GM18526 (cell line): Measurements from ENCODE around the gene MSANTD3.

Source experiments
- POLR2A ChIP-seq: IDR thresholded peaks from 3 replicates; pipeline ENCODE4 v1.6.1; 2011; ENCODE audit not compliant: insufficient read length; ENCODE audit errors: extremely low read depth

MSANTD3 gene

GRCh38 chr9:100425758-100426157 lies 1.2 kb upstream of the MSANTD3 start:
- no peak for TF ChIP-seq POLR2A

DNA sequence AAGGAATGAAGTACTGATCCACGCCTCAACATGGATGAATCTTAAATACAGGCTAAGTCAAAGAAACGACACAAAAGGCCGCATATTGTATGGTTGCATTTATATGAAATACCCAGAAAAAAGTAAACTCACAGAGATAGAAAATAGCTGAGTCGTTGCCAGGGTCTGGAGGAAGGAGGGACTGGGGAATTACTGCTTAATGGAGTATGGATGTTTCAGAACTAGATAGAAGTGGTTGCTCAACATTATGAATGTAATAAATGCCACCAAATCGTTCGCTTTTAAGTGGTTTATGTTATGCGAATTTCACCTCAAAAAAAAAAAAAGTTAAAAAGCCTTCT lies 784 bp upstream of the MSANTD3 start:
- no peak for TF ChIP-seq POLR2A

DNA sequence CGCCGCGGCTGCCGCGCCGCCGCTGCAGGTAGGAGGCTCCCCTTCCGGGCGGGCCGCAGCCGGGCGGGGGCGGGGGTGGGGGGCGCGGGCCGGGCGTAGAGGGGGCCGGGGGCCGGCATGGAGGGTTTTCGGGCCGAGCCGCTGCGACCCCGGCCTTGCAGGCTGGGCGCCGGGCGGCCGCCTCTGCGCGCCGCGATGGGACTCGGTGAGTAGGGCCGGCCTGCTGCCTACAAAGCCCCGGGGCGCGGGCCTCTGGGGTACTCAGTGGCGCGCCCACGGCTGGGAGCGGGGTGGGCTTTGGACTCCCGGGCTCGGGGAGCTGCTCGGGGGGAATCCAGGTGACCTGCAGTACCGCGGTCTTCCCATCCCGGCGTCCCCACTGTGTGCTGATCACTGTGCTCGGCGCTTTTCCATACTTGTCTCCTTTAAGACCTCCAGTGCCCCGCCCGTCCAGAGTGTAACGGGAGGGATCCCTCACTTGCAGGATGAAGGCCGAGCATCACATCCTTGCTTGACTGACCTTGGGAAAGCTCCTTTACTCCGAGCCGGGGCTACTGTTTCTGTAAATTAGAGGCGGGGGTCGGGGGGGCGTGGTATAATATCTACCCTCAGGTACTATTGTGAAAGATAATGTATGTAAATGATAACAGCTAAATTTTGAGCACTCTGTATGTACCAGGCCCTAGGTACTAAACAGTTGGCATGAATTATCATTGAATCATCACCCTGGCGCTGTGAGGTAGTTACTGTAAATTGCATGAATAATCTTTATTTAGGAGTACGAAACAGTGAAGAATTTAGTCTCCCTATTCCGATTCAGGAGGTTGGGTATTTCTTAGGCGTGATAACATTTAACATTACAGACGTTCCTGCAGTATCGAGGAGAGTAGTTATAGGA lies 672 bp downstream of the MSANTD3 start:
- no peak for TF ChIP-seq POLR2A

DNA sequence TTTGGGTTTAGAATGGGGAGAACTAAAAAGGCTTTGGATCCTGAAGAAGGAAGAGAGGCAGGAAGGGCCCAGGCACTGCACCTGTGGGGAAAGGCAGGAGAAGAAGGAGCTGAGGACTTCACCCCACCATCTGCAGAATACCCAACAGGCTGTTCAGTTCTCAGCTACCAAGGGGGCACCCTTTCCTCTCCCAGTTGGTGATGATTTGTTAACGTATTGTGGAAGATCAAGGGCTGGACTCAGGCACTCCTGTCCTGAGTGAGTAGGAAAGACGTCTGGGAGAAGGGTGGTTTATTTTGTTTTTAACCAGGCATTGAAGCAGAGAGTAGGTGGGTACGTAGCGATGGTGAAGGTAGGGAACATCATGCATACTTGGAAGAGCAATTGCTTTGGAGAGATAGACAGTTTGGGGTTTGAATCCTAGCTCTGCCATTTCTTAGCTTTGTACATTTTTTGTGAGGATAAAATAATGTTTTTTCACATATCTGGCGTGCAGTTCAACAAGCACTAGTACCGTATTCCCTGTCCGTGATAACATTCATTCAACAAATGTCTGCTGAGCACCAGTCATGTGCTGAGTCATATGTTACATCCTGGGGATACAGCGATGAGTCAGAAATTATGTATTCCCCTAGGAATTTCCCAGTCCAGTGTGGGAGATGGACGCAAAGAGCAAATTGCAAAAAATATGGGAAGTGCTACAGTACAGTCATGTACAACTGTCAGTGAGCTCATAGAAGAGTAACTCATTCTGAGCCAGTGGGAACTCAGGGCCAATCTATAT lies 2.1 kb downstream of the MSANTD3 start:
- TF ChIP-seq POLR2A = no peak

GRCh38 chr9:100430286-100430940 lies 3.5 kb downstream of the MSANTD3 start:
- TF ChIP-seq POLR2A = no peak

DNA sequence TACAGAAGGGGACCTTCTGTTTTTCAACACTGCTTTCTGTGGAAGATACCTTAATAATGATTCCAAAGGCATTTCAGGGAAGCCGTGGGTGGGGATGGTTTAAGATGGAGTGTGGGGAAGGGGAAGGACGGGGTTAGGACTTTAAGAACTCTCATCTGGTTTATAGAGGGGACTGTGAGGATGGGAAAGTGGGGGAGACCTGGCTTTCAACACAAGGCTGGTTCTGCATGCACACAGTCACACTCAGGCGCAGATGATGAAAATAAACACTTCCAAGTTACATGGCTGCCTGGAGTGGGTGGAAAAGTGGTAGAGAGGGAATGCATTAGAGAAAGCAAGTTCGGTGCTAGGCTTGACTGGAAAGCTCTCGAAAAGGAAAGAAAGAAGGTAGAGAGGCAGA lies 4.9 kb downstream of the MSANTD3 start:
- no peak for TF ChIP-seq POLR2A

GRCh38 chr9:100432736-100433135 lies 5.8 kb downstream of the MSANTD3 start:
- no peak for TF ChIP-seq POLR2A

DNA sequence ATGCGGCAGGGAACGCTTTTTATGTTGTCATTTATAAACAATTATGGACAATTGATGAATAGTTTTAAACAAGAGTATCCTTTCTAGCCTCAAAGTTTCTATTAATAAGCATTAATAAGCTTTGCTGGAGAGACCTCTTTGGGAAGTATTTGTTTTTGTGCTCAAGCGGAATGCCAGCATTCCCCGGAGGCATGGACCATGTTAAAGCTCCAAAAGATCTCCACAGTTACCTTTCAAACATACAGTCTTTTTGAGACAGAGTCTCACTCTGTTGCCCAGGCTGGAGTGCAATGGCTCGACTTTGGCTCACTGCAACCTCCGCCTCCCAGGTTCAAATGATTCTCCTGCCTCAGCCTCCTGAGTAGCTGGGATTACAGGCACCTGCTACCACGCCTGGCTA lies 9.6 kb downstream of the MSANTD3 start:
- no peak for TF ChIP-seq POLR2A

GRCh38 chr9:100437860-100438805 lies 11.2 kb downstream of the MSANTD3 start:
- no peak for TF ChIP-seq POLR2A

GRCh38 chr9:100440071-100440470 lies 13.1 kb downstream of the MSANTD3 start:
- no peak for TF ChIP-seq POLR2A

GRCh38 chr9:100441911-100442361 lies 15.0 kb downstream of the MSANTD3 start:
- no peak for TF ChIP-seq POLR2A

DNA sequence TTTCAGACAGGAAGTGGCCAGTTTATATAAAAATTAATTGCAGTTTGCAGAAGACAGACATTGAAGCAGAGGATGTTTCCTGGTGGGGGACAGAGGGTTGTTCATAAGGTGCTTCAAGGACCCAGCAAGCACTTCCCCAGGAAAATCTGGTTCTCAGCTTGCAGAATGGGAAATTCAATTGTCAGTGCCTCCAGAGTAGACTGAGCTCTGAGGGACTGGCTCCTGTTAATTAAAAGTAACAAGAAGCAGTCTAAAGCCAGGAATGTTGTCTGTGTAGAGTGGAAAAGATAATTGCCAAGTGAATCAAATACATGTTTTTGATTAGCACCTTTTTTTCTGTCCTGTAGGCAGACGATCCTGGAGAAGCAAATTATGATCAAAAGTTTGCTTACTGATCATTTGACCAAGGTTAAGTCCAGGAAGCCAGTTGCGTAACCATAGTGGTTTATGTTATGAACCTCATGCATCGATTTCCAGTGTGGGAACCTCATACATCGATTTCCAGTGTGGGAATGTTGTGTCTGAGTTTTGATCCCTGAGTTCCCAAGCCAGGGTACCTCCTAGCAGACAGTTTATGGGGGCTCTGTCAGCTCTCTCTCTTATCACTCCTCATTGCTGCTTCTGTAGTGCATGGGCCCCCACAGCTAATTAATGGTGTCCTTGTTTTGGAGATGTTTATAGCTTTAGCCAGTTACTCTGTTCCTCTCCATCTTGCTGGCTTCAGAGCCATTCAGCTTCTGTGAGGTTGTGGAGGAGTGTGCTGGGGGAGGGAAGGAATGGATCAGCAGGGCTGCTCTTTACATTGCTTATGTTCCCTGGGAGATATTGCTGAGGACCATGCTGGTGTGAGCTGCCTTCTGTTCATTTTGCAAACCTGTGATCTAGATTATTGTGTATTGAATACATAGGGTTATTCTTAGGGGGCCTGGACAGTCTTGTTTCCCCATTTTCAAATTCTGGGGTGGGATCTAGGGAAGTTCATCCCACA lies 17.1 kb downstream of the MSANTD3 start:
- TF ChIP-seq POLR2A = no peak

DNA sequence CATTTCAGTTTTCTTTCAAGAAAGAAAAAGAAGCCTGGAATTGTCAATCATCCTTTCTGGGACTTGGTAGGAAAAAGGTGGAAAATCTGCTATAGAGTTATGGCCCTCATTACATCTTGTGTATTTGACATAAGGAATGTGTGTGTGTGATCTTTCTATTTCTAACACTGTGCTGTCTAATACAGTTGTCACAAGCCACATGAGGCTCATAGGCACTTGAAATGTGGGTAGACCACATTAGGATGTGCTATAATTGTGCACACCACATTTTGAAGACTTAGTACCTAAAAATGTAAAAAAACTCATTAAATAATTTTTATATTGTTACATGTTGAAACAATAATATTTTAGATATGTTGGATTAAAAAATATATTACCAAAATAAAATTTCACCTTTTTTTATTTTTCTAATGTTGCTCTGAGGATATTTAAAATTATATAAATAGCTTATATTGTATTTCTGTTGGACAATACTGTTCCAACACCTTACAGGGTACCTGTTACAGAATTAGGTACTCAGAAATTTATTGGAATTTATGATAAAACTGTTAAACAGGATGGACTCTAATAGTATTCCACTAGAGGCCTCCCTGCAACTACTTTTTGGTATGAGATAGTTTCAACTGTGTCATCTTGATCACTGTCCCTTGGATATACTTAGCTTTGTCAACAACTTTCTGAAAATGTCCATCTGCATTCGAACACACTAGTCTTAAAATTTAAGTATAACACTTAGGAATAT lies 18.4 kb downstream of the MSANTD3 start:
- no peak for TF ChIP-seq POLR2A
